AG04450 (cell line): ENCODE data around the gene WWOX. TPM values are rescaled to one million over a fixed set of nuclear protein-coding genes. Genes with fewer than 3 reads are reported as not detected.

Experiments
- CTCF ChIA-PET: fragments of 300-600, 350-600 bp; formaldehyde crosslinking; extraction: SDS; loops from one replicate; lab custom pipeline; 2022; ENCODE audit warnings: antibody characterized with exemption, inconsistent platforms; lab: Charles Lee
- POLR2A ChIA-PET: fragments of 350-600 bp; formaldehyde crosslinking; extraction: SDS; loops from one replicate; lab custom pipeline; 2021; ENCODE audit warnings: antibody characterized with exemption, inconsistent platforms; lab: Yijun Ruan, JAX
- DNase-seq: peaks from one replicate; pipeline ENCODE4 v3.0.0-alpha.2; 2011; ENCODE audit warnings: low read depth, low spot score
- H3K27ac ChIP-seq: one replicate; pipeline ENCODE4 v1.5.1; 2012; ENCODE audit warnings: low read depth, low read length, control low read depth
- H3K27me3 ChIP-seq: one replicate; pipeline ENCODE4 v1.6.0; 2012; ENCODE audit warnings: low read length; ENCODE audit not compliant: control insufficient read depth, insufficient read depth
- H3K4me3 ChIP-seq: 2 replicates; pipeline ENCODE4 v1.5.1; 2011; ENCODE audit warnings: mild to moderate bottlenecking, low read depth, low read length, control low read depth
- H3K9me3 ChIP-seq: 2 replicates; pipeline ENCODE4 v1.5.1; 2012; ENCODE audit warnings: low read length; ENCODE audit not compliant: control insufficient read depth, insufficient read depth
- polyA plus RNA-seq: library from polyadenylated mRNA; depleted of rRNA; stranded (reverse); fragments of >200 nt; gene quantifications from 2 replicates; pipeline ENCODE4 v1.2.3, GENCODE V29; 2011
- TF ChIP-seq, protein P1 (sequence below): IDR thresholded peaks from 2 replicates; pipeline ENCODE4 v1.5.1; 2011; ENCODE audit warnings: low read depth, low read length, control low read depth, inconsistent platforms

Gene WWOX
- polyA plus RNA-seq, 1 experiment = 2.1 TPM

DNA sequence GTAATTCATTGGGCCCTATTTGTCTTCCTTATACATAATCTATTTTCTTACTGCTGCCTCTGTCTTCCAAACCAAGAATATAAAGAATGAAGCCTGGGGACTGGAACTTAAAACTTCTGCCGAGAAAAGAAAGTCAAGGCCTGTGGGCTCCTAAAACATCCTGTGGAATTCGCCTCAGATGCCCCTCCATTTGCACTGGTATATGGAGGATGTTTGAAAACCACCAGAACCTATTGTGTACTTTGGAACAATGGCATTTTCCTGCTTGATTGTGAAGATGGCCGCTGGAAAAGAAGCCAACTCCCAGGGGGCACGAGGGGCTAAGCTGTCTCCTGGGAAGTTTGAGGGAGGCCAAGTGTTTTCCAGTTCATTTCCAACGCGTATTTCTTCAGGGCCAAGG is 122.4 kb downstream of the WWOX start:
- DNase-seq = no peak
- TF ChIP-seq, protein P1, sequence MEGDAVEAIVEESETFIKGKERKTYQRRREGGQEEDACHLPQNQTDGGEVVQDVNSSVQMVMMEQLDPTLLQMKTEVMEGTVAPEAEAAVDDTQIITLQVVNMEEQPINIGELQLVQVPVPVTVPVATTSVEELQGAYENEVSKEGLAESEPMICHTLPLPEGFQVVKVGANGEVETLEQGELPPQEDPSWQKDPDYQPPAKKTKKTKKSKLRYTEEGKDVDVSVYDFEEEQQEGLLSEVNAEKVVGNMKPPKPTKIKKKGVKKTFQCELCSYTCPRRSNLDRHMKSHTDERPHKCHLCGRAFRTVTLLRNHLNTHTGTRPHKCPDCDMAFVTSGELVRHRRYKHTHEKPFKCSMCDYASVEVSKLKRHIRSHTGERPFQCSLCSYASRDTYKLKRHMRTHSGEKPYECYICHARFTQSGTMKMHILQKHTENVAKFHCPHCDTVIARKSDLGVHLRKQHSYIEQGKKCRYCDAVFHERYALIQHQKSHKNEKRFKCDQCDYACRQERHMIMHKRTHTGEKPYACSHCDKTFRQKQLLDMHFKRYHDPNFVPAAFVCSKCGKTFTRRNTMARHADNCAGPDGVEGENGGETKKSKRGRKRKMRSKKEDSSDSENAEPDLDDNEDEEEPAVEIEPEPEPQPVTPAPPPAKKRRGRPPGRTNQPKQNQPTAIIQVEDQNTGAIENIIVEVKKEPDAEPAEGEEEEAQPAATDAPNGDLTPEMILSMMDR = no peak

DNA sequence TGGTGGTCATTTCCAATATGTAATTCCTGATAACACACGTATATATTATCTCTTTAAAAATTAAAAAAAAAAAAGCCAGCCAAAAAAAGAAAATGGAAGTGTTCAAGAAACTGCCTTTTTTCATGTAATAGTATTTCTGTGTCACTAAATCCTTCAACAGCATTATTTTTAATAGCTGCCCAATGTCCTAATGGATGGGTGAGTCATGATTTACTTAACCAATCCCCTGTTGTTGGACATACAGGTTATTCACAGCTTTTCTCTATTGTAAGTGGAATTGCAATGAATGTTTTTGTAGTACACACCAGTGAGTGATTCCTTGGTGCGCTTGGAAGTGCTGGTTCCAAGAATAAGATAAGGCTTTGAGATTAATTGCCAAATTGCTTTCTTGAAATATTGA is 124.9 kb downstream of the WWOX start:
- TF ChIP-seq, protein P1 = no peak
- Histone ChIP-seq H3K27me3 (no peaks in the 10 kb centered on the region), H3K27ac (no peak overlapping the region), H3K4me3 (no peak overlapping the region), H3K9me3 (no peaks in the 10 kb centered on the region; the same call in 1 of the 2 replicates)
- CTCF ChIA-PET = interaction anchor here (1.2 kb wide), 1 partner anchor 11 kb away, joined by 5 read pairs; no protein-coding TSS in a partner anchor
- DNase-seq = no peak
- POLR2A ChIA-PET = no interaction called here

More for the DNA sequence above, 122.4 kb downstream of the WWOX start:
- H3K27me3 ChIP-seq = no peaks in the 10 kb centered on the region
- H3K27ac ChIP-seq = no peak overlapping the region
- H3K4me3 ChIP-seq = no peak overlapping the region
- POLR2A ChIA-PET = no interaction called here
- CTCF ChIA-PET = no interaction called here
- no peaks in the 10 kb centered on the region; the same call in 1 of the 2 replicates for H3K9me3 ChIP-seq

DNA sequence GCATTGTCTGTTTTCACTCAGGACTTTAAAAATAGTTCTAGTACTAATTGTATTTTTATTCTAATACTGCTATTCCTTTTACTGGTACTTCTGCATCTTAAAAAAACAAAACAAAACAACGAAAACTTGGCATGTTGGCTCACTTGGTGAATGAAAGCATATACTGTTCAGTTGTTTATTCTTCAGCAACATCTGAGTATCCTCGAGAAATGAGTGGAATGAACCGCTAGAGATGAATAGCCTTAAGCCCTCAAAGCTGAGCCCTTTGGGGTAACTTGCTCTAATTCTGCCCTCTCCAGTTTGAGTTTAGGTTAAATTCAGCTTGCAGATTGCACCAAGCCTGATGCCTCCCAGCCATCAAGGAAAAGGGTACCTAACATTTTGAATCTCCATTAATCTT is 126.5 kb downstream of the WWOX start:
- Histone ChIP-seq H3K27ac (no peak overlapping the region), H3K4me3 (no peak overlapping the region), H3K9me3 (no peaks in the 10 kb centered on the region; the same call in 1 of the 2 replicates), H3K27me3 (no peaks in the 10 kb centered on the region)
- DNase-seq = no peak
- TF ChIP-seq, protein P1 = no peak
- CTCF ChIA-PET = interaction anchor here (0.9 kb wide), 1 partner anchor 9 kb away, joined by 3 read pairs; no protein-coding TSS in a partner anchor
- POLR2A ChIA-PET = no interaction called here

DNA sequence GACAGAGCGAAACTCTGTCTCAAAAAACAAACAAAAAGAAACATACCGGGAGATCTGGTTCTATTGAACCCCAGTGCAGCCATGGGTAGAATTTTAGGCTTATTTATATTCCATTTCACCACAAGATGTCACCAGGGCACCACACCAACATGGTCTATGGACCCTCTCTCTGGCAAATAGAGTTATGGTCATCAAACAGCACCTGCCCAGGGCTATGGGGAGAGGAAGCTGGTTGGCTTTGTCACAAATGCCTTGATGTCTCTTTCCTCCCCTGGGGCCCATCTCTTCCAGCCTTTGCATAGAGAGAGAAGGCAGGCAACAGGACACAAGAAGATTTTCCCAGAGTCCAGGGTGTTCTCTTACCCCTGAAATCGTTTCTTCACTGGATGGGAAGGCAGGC is 128.4 kb downstream of the WWOX start:
- CTCF ChIA-PET = no interaction called here

DNA sequence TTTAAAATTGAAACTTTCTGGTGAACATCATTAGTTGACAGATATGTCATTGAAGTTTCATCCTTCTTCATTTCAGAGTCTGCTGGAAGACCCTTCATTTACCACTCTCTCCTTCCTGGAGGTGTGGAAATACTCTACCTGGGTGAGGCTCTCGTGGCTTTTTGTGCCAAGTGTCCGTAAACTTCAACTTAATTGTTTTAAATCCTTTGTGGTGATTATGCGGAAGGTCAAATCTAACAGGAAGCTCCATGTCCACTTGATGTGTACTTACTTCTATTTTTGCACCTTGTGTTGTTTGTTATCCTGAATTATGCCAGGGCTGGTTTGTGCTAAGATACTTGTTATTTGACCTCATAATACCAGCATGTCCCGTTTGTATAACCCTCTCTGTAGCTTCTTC is 129.2 kb downstream of the WWOX start:
- Histone ChIP-seq H3K9me3 (no peaks in the 10 kb centered on the region), H3K4me3 (no peak overlapping the region), H3K27me3 (no peaks in the 10 kb centered on the region), H3K27ac (no peak overlapping the region)
- DNase-seq = no peak
- ChIA-PET CTCF (no interaction called here), POLR2A (no interaction called here)
- TF ChIP-seq, protein P1 = no peak

More for the DNA sequence above, 128.4 kb downstream of the WWOX start:
- Histone ChIP-seq H3K27me3 (no peaks in the 10 kb centered on the region), H3K4me3 (no peak overlapping the region), H3K27ac (no peak overlapping the region), H3K9me3 (no peaks in the 10 kb centered on the region; the same call in 1 of the 2 replicates)
- no peak for DNase-seq
- POLR2A ChIA-PET = no interaction called here
- TF ChIP-seq, protein P1 = no peak
